AG04450 (cell line): Measurements from ENCODE around the gene MAN2B1. TPM values are rescaled to one million over a fixed set of nuclear protein-coding genes. Genes with fewer than 3 reads are reported as not detected.
"Not testable (repeated sequence)": the region's sequence is repeated elsewhere in the genome, so short reads cannot be mapped to it uniquely, and the experiment has no call there.

Experiments
- CTCF ChIA-PET: fragments of 300-600, 350-600 bp; formaldehyde crosslinking; extraction: SDS; loops from one replicate; lab custom pipeline; 2022; ENCODE audit warnings: antibody characterized with exemption, inconsistent platforms; lab: Charles Lee
- POLR2A ChIA-PET: fragments of 350-600 bp; formaldehyde crosslinking; extraction: SDS; loops from one replicate; lab custom pipeline; 2021; ENCODE audit warnings: antibody characterized with exemption, inconsistent platforms; lab: Yijun Ruan, JAX
- DNase-seq: peaks from one replicate; pipeline ENCODE4 v3.0.0-alpha.2; 2011; ENCODE audit warnings: low read depth, low spot score
- H3K27ac ChIP-seq: one replicate; pipeline ENCODE4 v1.5.1; 2012; ENCODE audit warnings: low read depth, low read length, control low read depth
- H3K27me3 ChIP-seq: one replicate; pipeline ENCODE4 v1.6.0; 2012; ENCODE audit warnings: low read length; ENCODE audit not compliant: control insufficient read depth, insufficient read depth
- H3K4me3 ChIP-seq: 2 replicates; pipeline ENCODE4 v1.5.1; 2011; ENCODE audit warnings: mild to moderate bottlenecking, low read depth, low read length, control low read depth
- H3K9me3 ChIP-seq: 2 replicates; pipeline ENCODE4 v1.5.1; 2012; ENCODE audit warnings: low read length; ENCODE audit not compliant: control insufficient read depth, insufficient read depth
- CTCF ChIP-seq: IDR thresholded peaks from 2 replicates; pipeline ENCODE4 v1.5.1; 2011; ENCODE audit warnings: low read depth, low read length, control low read depth, inconsistent platforms
- polyA plus RNA-seq: library from polyadenylated mRNA; depleted of rRNA; stranded (reverse); fragments of >200 nt; gene quantifications from 2 replicates; pipeline ENCODE4 v1.2.3, GENCODE V29; 2011

MAN2B1 gene
- polyA plus RNA-seq, 1 experiment: 30.9 TPM

- Histone ChIP-seq H3K4me3 (no peak overlapping the region), H3K27ac (no peak overlapping the region), H3K27me3 (no peaks in the 10 kb centered on the region), H3K9me3 (peaks cover 14% of the 10 kb centered on the region)
- ChIA-PET CTCF (interaction anchor here (0.7 to 1.2 kb wide), 2 partner anchors 8 to 25 kb away, joined by 4 read pairs; no protein-coding TSS in a partner anchor), POLR2A (interaction anchor here (0.5 kb wide), 1 partner anchor 49 kb away, joined by 6 read pairs; the partner anchor contains the start of gene FBXW9)
- DNase-seq: no peak
- TF ChIP-seq CTCF: no peak; the same call in 1 of the 2 replicates
These were observed 18.5 kb downstream of the MAN2B1 start for GRCh38 chr19:12648088-12648487.

GRCh38 chr19:12647490-12648071, 19.0 kb downstream of the MAN2B1 start:
- no peak for TF ChIP-seq CTCF
- CTCF ChIA-PET: interaction anchor here (0.7 to 1.0 kb wide), 2 partner anchors 25 kb away, joined by 3 to 4 read pairs; no protein-coding TSS in a partner anchor

GRCh38 chr19:12647047-12647446, 19.5 kb downstream of the MAN2B1 start:
- TF ChIP-seq CTCF: no peak
- ChIA-PET POLR2A (interaction anchor here (0.6 kb wide), 1 partner anchor 13 kb away, joined by 5 read pairs; no protein-coding TSS in a partner anchor), CTCF (interaction anchor here (1.0 kb wide), 1 partner anchor 26 kb away, joined by 3 read pairs; no protein-coding TSS in a partner anchor)
- Histone ChIP-seq H3K9me3 (peaks cover 23% of the 10 kb centered on the region), H3K27ac (no peak overlapping the region), H3K27me3 (no peaks in the 10 kb centered on the region), H3K4me3 (no peak overlapping the region)
- no peak for DNase-seq

More at GRCh38 chr19:12647490-12648071, 19.0 kb downstream of the MAN2B1 start:
- H3K27me3 ChIP-seq: no peaks in the 10 kb centered on the region
- no peak overlapping the region for H3K4me3 ChIP-seq
- H3K27ac ChIP-seq: no peak overlapping the region
- POLR2A ChIA-PET: interaction anchor here (0.5 to 0.6 kb wide), 2 partner anchors 13 to 49 kb away, joined by 5 to 6 read pairs; partner anchors contain the start of gene FBXW9
- no peak for DNase-seq
- H3K9me3 ChIP-seq: peaks cover 18% of the 10 kb centered on the region

- CTCF ChIA-PET: interaction anchor here (1.0 kb wide), 1 partner anchor 26 kb away, joined by 3 read pairs; no protein-coding TSS in a partner anchor
- TF ChIP-seq CTCF: no peak
- H3K27me3 ChIP-seq: no peaks in the 10 kb centered on the region
- no peak overlapping the region for H3K4me3 ChIP-seq
- H3K27ac ChIP-seq: no peak overlapping the region
- POLR2A ChIA-PET: no interaction called here
- no peak for DNase-seq
- peaks cover 27% of the 10 kb centered on the region for H3K9me3 ChIP-seq
These were observed 20.0 kb downstream of the MAN2B1 start for GRCh38 chr19:12646551-12646950.

GRCh38 chr19:12643716-12644115, 22.8 kb downstream of the MAN2B1 start:
- DNase-seq, H3K4me3 ChIP-seq, H3K27ac ChIP-seq, CTCF ChIA-PET, POLR2A ChIA-PET, H3K27me3 ChIP-seq: not testable (repeated sequence)
- peaks cover 38% of the 10 kb centered on the region for H3K9me3 ChIP-seq
